A673 (cell line): Measurements from ENCODE around the gene LRRC32. TPM values are rescaled to one million over a fixed set of nuclear protein-coding genes. Genes with fewer than 3 reads are reported as not detected.

ENCODE experiments used
- BruUV-seq: library from RNA; stranded (reverse); fragments of 400-500 nt; replicated peaks from 2 replicates; lab custom pipeline; 2021; lab: Mats Ljungman, UMichigan
- CTCF ChIA-PET: fragments of 300-600 bp; sonication (Branson Sonifier 250); formaldehyde crosslinking; loops from one replicate; lab custom pipeline; 2022; ENCODE audit warnings: antibody characterized with exemption; lab: Charles Lee
- POLR2A ChIA-PET: fragments of 300-600 bp; sonication (Branson Sonifier 250); formaldehyde crosslinking; loops from one replicate; lab custom pipeline; 2022; ENCODE audit warnings: antibody characterized with exemption; ENCODE audit not compliant: low non-redundant PET; lab: Charles Lee
- DNase-seq: peaks from one replicate; pipeline ENCODE4 v3.0.0-alpha.2; 2015; ENCODE audit warnings: low spot score
- H3K27ac ChIP-seq: fragments of 200-600 bp; sonication (generic); 2 replicates; pipeline ENCODE4 v1.5.1; 2016; ENCODE audit warnings: mixed run types, low read depth, mild to moderate bottlenecking, mixed read lengths, antibody characterized with exemption, low read length; ENCODE audit not compliant: poor library complexity, severe bottlenecking
- H3K27me3 ChIP-seq: fragments of 200-600 bp; sonication (generic); replicated peaks from 2 replicates; pipeline ENCODE4 v1.6.1; 2017; ENCODE audit warnings: mixed run types, low read depth, mild to moderate bottlenecking, mixed read lengths, antibody characterized with exemption, low read length; ENCODE audit not compliant: insufficient read depth, poor library complexity
- H3K36me3 ChIP-seq: fragments of 200-600 bp; sonication (generic); 2 replicates; pipeline ENCODE4 v1.6.1; 2016; ENCODE audit warnings: mixed run types, mild to moderate bottlenecking, mixed read lengths, antibody characterized with exemption, low read length; ENCODE audit not compliant: insufficient read depth, poor library complexity, severe bottlenecking
- H3K4me1 ChIP-seq: fragments of 200-600 bp; sonication (generic); 2 replicates; pipeline ENCODE4 v1.6.1; 2017; ENCODE audit warnings: mixed run types, mild to moderate bottlenecking, mixed read lengths, antibody characterized with exemption, low read length; ENCODE audit not compliant: insufficient read depth, poor library complexity, severe bottlenecking
- H3K4me3 ChIP-seq: fragments of 200-600 bp; sonication (generic); 2 replicates; pipeline ENCODE4 v1.5.1; 2016; ENCODE audit warnings: low read depth, mixed run types, mild to moderate bottlenecking, mixed read lengths, low read length; ENCODE audit not compliant: poor library complexity, severe bottlenecking
- H3K9me3 ChIP-seq: fragments of 200-600 bp; sonication (generic); 2 replicates; pipeline ENCODE4 v1.6.1; 2016; ENCODE audit warnings: mixed run types, low read depth, mild to moderate bottlenecking, mixed read lengths, antibody characterized with exemption, low read length; ENCODE audit not compliant: poor library complexity, severe bottlenecking
- CTCF ChIP-seq: fragments of 300-800, 200-600 bp; sonication (generic); conservative IDR thresholded peaks from 2 replicates; pipeline ENCODE4 v1.5.1; 2017; ENCODE audit warnings: low read depth, mild to moderate bottlenecking, antibody characterized with exemption, low read length, moderate library complexity, mixed read lengths
- EZH2 ChIP-seq: fragments of 200-600 bp; sonication (generic); IDR thresholded peaks from 2 replicates; pipeline ENCODE4 v1.6.1; 2017; ENCODE audit warnings: borderline replicate concordance, low read depth, mild to moderate bottlenecking, mixed read lengths, antibody characterized with exemption, low read length; ENCODE audit not compliant: poor library complexity, severe bottlenecking
- intact Hi-C: fragments of 100-400 bp; cut with micrococcal nuclease; formaldehyde crosslinking; loops from one replicate; pipeline ENCODE4 v1.10.0; 2022; ENCODE audit not compliant: unreplicated experiment
- total RNA-seq: library from RNA; stranded (reverse); gene quantifications from 2 replicates; pipeline ENCODE4 v1.2.3, GENCODE V29; 2021

Gene LRRC32
- total RNA-seq, 1 experiment from 2014 or later = not detected

GRCh38 chr11:76709756-76710155 lies 39.2 kb upstream of the LRRC32 start:
- Histone ChIP-seq H3K27me3 (no peaks in the 10 kb centered on the region), H3K4me1 (no peaks in the 10 kb centered on the region), H3K27ac (no peak overlapping the region), H3K36me3 (no peaks in the 10 kb centered on the region), H3K4me3 (no peak overlapping the region), H3K9me3 (no peaks in the 10 kb centered on the region)
- ChIA-PET CTCF (no interaction called here), POLR2A (no interaction called here)
- no TSS peak for BruUV-seq
- TF ChIP-seq CTCF (no peak), EZH2 (no peak)
- no peak for DNase-seq
- intact Hi-C loops = no loop called here

GRCh38 chr11:76708972-76709660 lies 38.6 kb upstream of the LRRC32 start:
- Histone ChIP-seq H3K27me3 (no peaks in the 10 kb centered on the region), H3K27ac (no peak overlapping the region), H3K9me3 (no peaks in the 10 kb centered on the region), H3K4me3 (no peak overlapping the region), H3K4me1 (no peaks in the 10 kb centered on the region), H3K36me3 (no peaks in the 10 kb centered on the region)
- BruUV-seq = no TSS peak
- DNase-seq = no peak
- CTCF ChIA-PET = no interaction called here
- no peak for TF ChIP-seq EZH2
- TF ChIP-seq CTCF = no peak
- intact Hi-C loops = no loop called here
- POLR2A ChIA-PET = no interaction called here

GRCh38 chr11:76707293-76707825 lies 36.8 kb upstream of the LRRC32 start:
- no TSS peak for BruUV-seq
- Histone ChIP-seq H3K27me3 (no peaks in the 10 kb centered on the region), H3K4me1 (no peaks in the 10 kb centered on the region), H3K27ac (no peak overlapping the region), H3K4me3 (no peak overlapping the region), H3K9me3 (no peaks in the 10 kb centered on the region), H3K36me3 (no peaks in the 10 kb centered on the region)
- intact Hi-C loops = no loop called here
- ChIA-PET CTCF (no interaction called here), POLR2A (no interaction called here)
- TF ChIP-seq CTCF (no peak), EZH2 (no peak)
- DNase-seq = no peak
